Retina (tissue), 1 donor: ENCODE results near the gene PPM1D.
"Not testable (repeated sequence)": the region's sequence is repeated elsewhere in the genome, so short reads cannot be mapped to it uniquely, and the experiment has no call there.

ENCODE experiments used
- DNase-seq: peaks from one replicate; pipeline ENCODE4 v3.0.0-alpha.2; 2016

The PPM1D gene

GRCh38 chr17:60599620-60600489 is at the start of gene PPM1D:
PPM1D (plus strand) TSS chr17:60600193; CDS start chr17:60600415, 222 bp downstream.
- DNase-seq = peak; percentile 99

GRCh38 chr17:60552255-60552654 is 47.7 kb upstream of the PPM1D start:
- not testable (repeated sequence) for DNase-seq

- no peak for DNase-seq
These were observed 45.6 kb upstream of the PPM1D start for GRCh38 chr17:60554377-60554788.

GRCh38 chr17:60555786-60556185 is 44.2 kb upstream of the PPM1D start:
- no peak for DNase-seq

GRCh38 chr17:60557805-60558204 is 42.2 kb upstream of the PPM1D start:
- peak; percentile 13 for DNase-seq

GRCh38 chr17:60559659-60559994 is 40.4 kb upstream of the PPM1D start:
- no peak for DNase-seq

- no peak for DNase-seq
These were observed 39.8 kb upstream of the PPM1D start for GRCh38 chr17:60559995-60560859.

- no peak for DNase-seq
These were observed 39.1 kb upstream of the PPM1D start for GRCh38 chr17:60560860-60561257.

- DNase-seq = no peak
These were observed 37.6 kb upstream of the PPM1D start for GRCh38 chr17:60562421-60562820.

- DNase-seq = no peak
These were observed 36.2 kb upstream of the PPM1D start for GRCh38 chr17:60563743-60564142.

GRCh38 chr17:60565233-60565632 is 34.8 kb upstream of the PPM1D start:
- DNase-seq = no peak

- DNase-seq = no peak
These were observed 26.5 kb upstream of the PPM1D start for GRCh38 chr17:60573236-60574051.

GRCh38 chr17:60577147-60577915 is 22.7 kb upstream of the PPM1D start:
- DNase-seq = no peak

- DNase-seq = no peak
These were observed 20.9 kb upstream of the PPM1D start for GRCh38 chr17:60579090-60579489.

- no peak for DNase-seq
These were observed 20.4 kb upstream of the PPM1D start for GRCh38 chr17:60579551-60579950.

GRCh38 chr17:60583008-60583407 is 17.0 kb upstream of the PPM1D start:
- DNase-seq = no peak

- DNase-seq = no peak
These were observed 14.1 kb upstream of the PPM1D start for GRCh38 chr17:60585887-60586286.

- DNase-seq = no peak
These were observed 13.6 kb upstream of the PPM1D start for GRCh38 chr17:60586288-60586974.

- no peak for DNase-seq
These were observed 9.9 kb upstream of the PPM1D start for GRCh38 chr17:60590070-60590469.

GRCh38 chr17:60592750-60593149 is 7.2 kb upstream of the PPM1D start:
- DNase-seq = no peak

- not testable (repeated sequence) for DNase-seq
These were observed 6.5 kb upstream of the PPM1D start for GRCh38 chr17:60593441-60594036.
